WTC11 (cell line): Measurements from ENCODE around the gene LRRC8D. TPM values are rescaled to one million over a fixed set of nuclear protein-coding genes. Genes with fewer than 3 reads are reported as not detected.

ENCODE experiments used
- ATAC-seq: fragments of 200-7000 bp; cut with Tn5 transposase; 2 replicates; pipeline ENCODE4 v1.10.0; 2021; ENCODE audit warnings: mild to moderate bottlenecking, moderate library complexity
- CTCF ChIA-PET: fragments of 300-600 bp; sonication (Branson Sonifier 250); formaldehyde crosslinking; loops from one replicate; lab custom pipeline; 2021; ENCODE audit warnings: antibody characterized with exemption; lab: Charles Lee
- POLR2A ChIA-PET: fragments of 350-600 bp; sonication (Branson Sonifier 250); formaldehyde crosslinking; loops from one replicate; lab custom pipeline; 2021; ENCODE audit warnings: antibody characterized with exemption; lab: Charles Lee
- DNase-seq: peaks from one replicate; pipeline ENCODE4 v3.0.0; 2021; ENCODE audit warnings: low spot score
- H3K27ac Mint-ChIP-seq: 2 replicates; pipeline ENCODE4 v1.8.0; 2021; ENCODE audit warnings: mixed read lengths
- H3K27me3 Mint-ChIP-seq: 2 replicates; pipeline ENCODE4 v1.8.0; 2021; ENCODE audit warnings: low read depth, mild to moderate bottlenecking, moderate library complexity, mixed read lengths
- H3K36me3 Mint-ChIP-seq: 2 replicates; pipeline ENCODE4 v1.8.0; 2021; ENCODE audit warnings: mixed read lengths
- H3K4me1 Mint-ChIP-seq: 2 replicates; pipeline ENCODE4 v1.8.0; 2022; ENCODE audit warnings: mixed read lengths
- H3K4me3 Mint-ChIP-seq: 2 replicates; pipeline ENCODE4 v1.8.0; 2021; ENCODE audit warnings: mild to moderate bottlenecking, moderate library complexity, mixed read lengths
- H3K9me3 Mint-ChIP-seq: 2 replicates; pipeline ENCODE4 v1.8.0; 2021; ENCODE audit warnings: mixed read lengths
- CBFB ChIP-seq: sonication (generic); formaldehyde crosslinking; IDR thresholded peaks from 2 replicates; pipeline ENCODE4 v1.8.1; 2022; ENCODE audit warnings: mild to moderate bottlenecking, low read depth, missing genetic modification reagents
- CREM ChIP-seq: sonication (generic); formaldehyde crosslinking; IDR thresholded peaks from 2 replicates; pipeline ENCODE4 v1.8.1; 2022; ENCODE audit warnings: mild to moderate bottlenecking, missing genetic modification reagents, moderate library complexity
- ESRRA ChIP-seq: sonication (generic); formaldehyde crosslinking; IDR thresholded peaks from 2 replicates; pipeline ENCODE4 v1.8.1; 2022; ENCODE audit warnings: mild to moderate bottlenecking, missing genetic modification reagents, borderline replicate concordance
- ETV6 ChIP-seq: sonication (generic); formaldehyde crosslinking; IDR thresholded peaks from 2 replicates; pipeline ENCODE4 v1.8.1; 2022; ENCODE audit warnings: mild to moderate bottlenecking, missing genetic modification reagents
- GABPB1 ChIP-seq: sonication (generic); formaldehyde crosslinking; IDR thresholded peaks from 2 replicates; pipeline ENCODE4 v1.8.1; 2023; ENCODE audit warnings: mild to moderate bottlenecking, missing genetic modification reagents
- GTF2I ChIP-seq: fragments of 250-450 bp; sonication (Bioruptor Pico); conservative IDR thresholded peaks from 2 replicates; pipeline ENCODE4 v1.4.0; 2021; ENCODE audit warnings: mild to moderate bottlenecking
- NFATC4 ChIP-seq: fragments of 250-450 bp; sonication (Bioruptor Pico); IDR thresholded peaks from 2 replicates; pipeline ENCODE4 v1.9.0; 2021; ENCODE audit warnings: mild to moderate bottlenecking
- NR3C1 ChIP-seq: sonication (generic); formaldehyde crosslinking; conservative IDR thresholded peaks from 2 replicates; pipeline ENCODE4 v1.8.1; 2023; ENCODE audit warnings: low read depth, mild to moderate bottlenecking, missing genetic modification reagents
- PRRX2 ChIP-seq: fragments of 250-450 bp; sonication (Bioruptor Pico); IDR thresholded peaks from 2 replicates; pipeline ENCODE4 v1.8.0; 2021; ENCODE audit warnings: mild to moderate bottlenecking
- SMAD4 ChIP-seq: sonication (generic); formaldehyde crosslinking; IDR thresholded peaks from 2 replicates; pipeline ENCODE4 v1.8.0; 2022; ENCODE audit warnings: mild to moderate bottlenecking, missing genetic modification reagents
- SOX15 ChIP-seq: fragments of 250-450 bp; sonication (Bioruptor Pico); IDR thresholded peaks from 2 replicates; pipeline ENCODE4 v1.9.0; 2021; ENCODE audit warnings: mild to moderate bottlenecking
- SP1 ChIP-seq: sonication (generic); formaldehyde crosslinking; conservative IDR thresholded peaks from 2 replicates; pipeline ENCODE4 v1.8.1; 2022; ENCODE audit warnings: missing genetic modification reagents
- TEAD1 ChIP-seq: sonication (generic); formaldehyde crosslinking; IDR thresholded peaks from 2 replicates; pipeline ENCODE4 v1.8.0; 2022; ENCODE audit warnings: mild to moderate bottlenecking, missing genetic modification reagents
- TEAD4 ChIP-seq: sonication (generic); formaldehyde crosslinking; IDR thresholded peaks from 2 replicates; pipeline ENCODE4 v1.8.0; 2022; ENCODE audit warnings: mild to moderate bottlenecking, missing genetic modification reagents
- ZBTB21 ChIP-seq: sonication (generic); formaldehyde crosslinking; IDR thresholded peaks from 2 replicates; pipeline ENCODE4 v1.8.1; 2023; ENCODE audit warnings: mild to moderate bottlenecking, missing genetic modification reagents, borderline replicate concordance
- ZNF317 ChIP-seq: sonication (generic); formaldehyde crosslinking; IDR thresholded peaks from 2 replicates; pipeline ENCODE4 v1.8.1; 2023; ENCODE audit warnings: low read depth, mild to moderate bottlenecking, moderate library complexity, missing genetic modification reagents, borderline replicate concordance
- total RNA-seq: library from RNA; stranded (reverse); gene quantifications from 3 replicates; pipeline ENCODE4 v1.2.3, GENCODE V29; 2021
- TF ChIP-seq, protein P1 (sequence below): fragments of 250-450 bp; sonication (Bioruptor Pico); IDR thresholded peaks from 2 replicates; pipeline ENCODE4 v1.9.0; 2021; ENCODE audit warnings: moderate library complexity, mild to moderate bottlenecking, inconsistent platforms, borderline replicate concordance
- TF ChIP-seq, protein P2 (sequence below): sonication (generic); formaldehyde crosslinking; IDR thresholded peaks from 2 replicates; pipeline ENCODE4 v1.8.1; 2023; ENCODE audit warnings: mild to moderate bottlenecking, missing genetic modification reagents, moderate library complexity
- TF ChIP-seq, protein P3 (sequence below): sonication (generic); formaldehyde crosslinking; IDR thresholded peaks from 2 replicates; pipeline ENCODE4 v1.8.0; 2022; ENCODE audit warnings: mild to moderate bottlenecking, missing genetic modification reagents
- TF ChIP-seq, protein P4 (sequence below): sonication (generic); formaldehyde crosslinking; IDR thresholded peaks from 2 replicates; pipeline ENCODE4 v1.8.1; 2022; ENCODE audit warnings: mild to moderate bottlenecking, missing genetic modification reagents, moderate library complexity, borderline replicate concordance
- TF ChIP-seq, protein P5 (sequence below): sonication (generic); formaldehyde crosslinking; IDR thresholded peaks from 2 replicates; pipeline ENCODE4 v1.8.0; 2022; ENCODE audit warnings: mild to moderate bottlenecking, missing genetic modification reagents
- TF ChIP-seq, protein P6 (sequence below): fragments of 250-450 bp; sonication (Bioruptor Pico); IDR thresholded peaks from 2 replicates; pipeline ENCODE4 v1.9.0; 2021; ENCODE audit warnings: mild to moderate bottlenecking
- TF ChIP-seq, protein P7 (sequence below): sonication (generic); formaldehyde crosslinking; IDR thresholded peaks from 2 replicates; pipeline ENCODE4 v1.8.1; 2022; ENCODE audit warnings: low read depth, missing genetic modification reagents, borderline replicate concordance
- TF ChIP-seq, protein P8 (sequence below): sonication (generic); formaldehyde crosslinking; IDR thresholded peaks from 2 replicates; pipeline ENCODE4 v1.8.0; 2022; ENCODE audit warnings: missing genetic modification reagents
- TF ChIP-seq, protein P9 (sequence below): fragments of 250-450 bp; sonication (Bioruptor Pico); IDR thresholded peaks from 2 replicates; pipeline ENCODE4 v1.8.0; 2021; ENCODE audit warnings: mild to moderate bottlenecking

The LRRC8D gene
- total RNA-seq, 1 experiment from 2014 or later, result 42.6 TPM

DNA sequence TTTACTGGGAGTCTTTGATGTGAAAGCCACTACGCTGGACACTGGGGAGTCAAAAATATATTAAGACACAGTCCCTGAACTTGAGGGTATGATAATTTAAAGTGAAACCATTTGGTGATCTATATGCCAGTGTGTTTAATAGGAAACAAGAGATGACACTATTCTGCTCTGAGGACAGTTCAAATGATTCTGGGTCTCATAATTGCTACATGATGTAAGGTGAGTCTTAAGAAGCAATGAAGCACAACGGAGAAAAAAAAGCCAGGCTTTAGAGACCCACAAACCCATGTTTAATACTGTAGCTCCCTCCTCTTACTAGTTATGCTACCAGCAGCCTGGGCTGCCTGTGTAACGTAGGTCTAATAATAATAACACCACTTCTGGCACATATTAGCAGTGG, 14.2 kb upstream of the LRRC8D start (continued):
- TF ChIP-seq, protein P1, sequence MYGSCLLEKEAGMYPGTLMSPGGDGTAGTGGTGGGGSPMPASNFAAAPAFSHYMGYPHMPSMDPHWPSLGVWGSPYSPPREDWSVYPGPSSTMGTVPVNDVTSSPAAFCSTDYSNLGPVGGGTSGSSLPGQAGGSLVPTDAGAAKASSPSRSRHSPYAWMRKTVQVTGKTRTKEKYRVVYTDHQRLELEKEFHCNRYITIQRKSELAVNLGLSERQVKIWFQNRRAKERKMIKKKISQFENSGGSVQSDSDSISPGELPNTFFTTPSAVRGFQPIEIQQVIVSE, result no peak

DNA sequence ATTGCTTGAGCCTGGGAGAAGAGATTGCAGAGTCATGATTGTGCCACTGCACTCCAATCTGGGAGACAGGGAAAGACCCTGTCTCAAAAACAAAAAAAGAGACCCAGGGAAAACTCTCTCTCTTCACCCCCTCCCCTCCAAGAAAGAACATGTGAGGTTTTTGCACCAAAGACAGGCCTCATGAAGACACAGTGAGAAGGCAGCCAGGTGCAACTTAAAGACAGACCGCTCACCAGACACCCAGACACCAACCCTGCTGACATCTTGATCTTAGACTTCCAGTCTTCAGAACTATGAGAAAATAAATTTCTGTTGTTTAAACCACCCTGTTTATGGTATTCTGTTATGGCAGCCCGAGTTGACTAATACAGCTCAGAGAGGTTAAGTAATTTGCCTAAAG, 13.3 kb upstream of the LRRC8D start:
- no peak for DNase-seq
- POLR2A ChIA-PET, result interaction anchor here (1.2 kb wide), 1 partner anchor 36 kb away, joined by 3 read pairs; no protein-coding TSS in a partner anchor
- Mint-ChIP-seq H3K36me3 (no peaks in the 10 kb centered on the region), H3K9me3 (no peaks in the 10 kb centered on the region), H3K27ac (no peak overlapping the region), H3K27me3 (peaks cover 16% of the 10 kb centered on the region), H3K4me1 (peaks cover 16% of the 10 kb centered on the region), H3K4me3 (no peak overlapping the region)
- no peak for ATAC-seq
- TF ChIP-seq PRRX2 (CRISPR knock-in tag) (no peak), ETV6 (CRISPR knock-in tag) (no peak), ZNF317 (no peak), SP1 (CRISPR knock-in tag) (no peak), CREM (no peak), ZBTB21 (no peak), GABPB1 (CRISPR knock-in tag) (no peak), CBFB (no peak), TEAD4 (CRISPR knock-in tag) (no peak), SMAD4 (CRISPR knock-in tag) (no peak), NFATC4 (CRISPR knock-in tag) (no peak), NR3C1 (CRISPR knock-in tag) (no peak)
- TF ChIP-seq, protein P2, sequence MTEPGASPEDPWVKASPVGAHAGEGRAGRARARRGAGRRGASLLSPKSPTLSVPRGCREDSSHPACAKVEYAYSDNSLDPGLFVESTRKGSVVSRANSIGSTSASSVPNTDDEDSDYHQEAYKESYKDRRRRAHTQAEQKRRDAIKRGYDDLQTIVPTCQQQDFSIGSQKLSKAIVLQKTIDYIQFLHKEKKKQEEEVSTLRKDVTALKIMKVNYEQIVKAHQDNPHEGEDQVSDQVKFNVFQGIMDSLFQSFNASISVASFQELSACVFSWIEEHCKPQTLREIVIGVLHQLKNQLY, result no peak
- TF ChIP-seq, protein P3, sequence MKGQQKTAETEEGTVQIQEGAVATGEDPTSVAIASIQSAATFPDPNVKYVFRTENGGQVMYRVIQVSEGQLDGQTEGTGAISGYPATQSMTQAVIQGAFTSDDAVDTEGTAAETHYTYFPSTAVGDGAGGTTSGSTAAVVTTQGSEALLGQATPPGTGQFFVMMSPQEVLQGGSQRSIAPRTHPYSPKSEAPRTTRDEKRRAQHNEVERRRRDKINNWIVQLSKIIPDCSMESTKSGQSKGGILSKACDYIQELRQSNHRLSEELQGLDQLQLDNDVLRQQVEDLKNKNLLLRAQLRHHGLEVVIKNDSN, result no peak
- TF ChIP-seq, protein P4, sequence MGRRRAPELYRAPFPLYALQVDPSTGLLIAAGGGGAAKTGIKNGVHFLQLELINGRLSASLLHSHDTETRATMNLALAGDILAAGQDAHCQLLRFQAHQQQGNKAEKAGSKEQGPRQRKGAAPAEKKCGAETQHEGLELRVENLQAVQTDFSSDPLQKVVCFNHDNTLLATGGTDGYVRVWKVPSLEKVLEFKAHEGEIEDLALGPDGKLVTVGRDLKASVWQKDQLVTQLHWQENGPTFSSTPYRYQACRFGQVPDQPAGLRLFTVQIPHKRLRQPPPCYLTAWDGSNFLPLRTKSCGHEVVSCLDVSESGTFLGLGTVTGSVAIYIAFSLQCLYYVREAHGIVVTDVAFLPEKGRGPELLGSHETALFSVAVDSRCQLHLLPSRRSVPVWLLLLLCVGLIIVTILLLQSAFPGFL (CRISPR knock-in tag), result no peak
- TF ChIP-seq, protein P5, sequence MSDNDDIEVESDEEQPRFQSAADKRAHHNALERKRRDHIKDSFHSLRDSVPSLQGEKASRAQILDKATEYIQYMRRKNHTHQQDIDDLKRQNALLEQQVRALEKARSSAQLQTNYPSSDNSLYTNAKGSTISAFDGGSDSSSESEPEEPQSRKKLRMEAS (CRISPR knock-in tag), result no peak
- TF ChIP-seq, protein P6, sequence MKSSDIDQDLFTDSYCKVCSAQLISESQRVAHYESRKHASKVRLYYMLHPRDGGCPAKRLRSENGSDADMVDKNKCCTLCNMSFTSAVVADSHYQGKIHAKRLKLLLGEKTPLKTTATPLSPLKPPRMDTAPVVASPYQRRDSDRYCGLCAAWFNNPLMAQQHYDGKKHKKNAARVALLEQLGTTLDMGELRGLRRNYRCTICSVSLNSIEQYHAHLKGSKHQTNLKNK (CRISPR knock-in tag), result no peak
- TF ChIP-seq, protein P7, sequence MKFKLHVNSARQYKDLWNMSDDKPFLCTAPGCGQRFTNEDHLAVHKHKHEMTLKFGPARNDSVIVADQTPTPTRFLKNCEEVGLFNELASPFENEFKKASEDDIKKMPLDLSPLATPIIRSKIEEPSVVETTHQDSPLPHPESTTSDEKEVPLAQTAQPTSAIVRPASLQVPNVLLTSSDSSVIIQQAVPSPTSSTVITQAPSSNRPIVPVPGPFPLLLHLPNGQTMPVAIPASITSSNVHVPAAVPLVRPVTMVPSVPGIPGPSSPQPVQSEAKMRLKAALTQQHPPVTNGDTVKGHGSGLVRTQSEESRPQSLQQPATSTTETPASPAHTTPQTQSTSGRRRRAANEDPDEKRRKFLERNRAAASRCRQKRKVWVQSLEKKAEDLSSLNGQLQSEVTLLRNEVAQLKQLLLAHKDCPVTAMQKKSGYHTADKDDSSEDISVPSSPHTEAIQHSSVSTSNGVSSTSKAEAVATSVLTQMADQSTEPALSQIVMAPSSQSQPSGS (CRISPR knock-in tag), result no peak
- CTCF ChIA-PET, result no interaction called here

DNA sequence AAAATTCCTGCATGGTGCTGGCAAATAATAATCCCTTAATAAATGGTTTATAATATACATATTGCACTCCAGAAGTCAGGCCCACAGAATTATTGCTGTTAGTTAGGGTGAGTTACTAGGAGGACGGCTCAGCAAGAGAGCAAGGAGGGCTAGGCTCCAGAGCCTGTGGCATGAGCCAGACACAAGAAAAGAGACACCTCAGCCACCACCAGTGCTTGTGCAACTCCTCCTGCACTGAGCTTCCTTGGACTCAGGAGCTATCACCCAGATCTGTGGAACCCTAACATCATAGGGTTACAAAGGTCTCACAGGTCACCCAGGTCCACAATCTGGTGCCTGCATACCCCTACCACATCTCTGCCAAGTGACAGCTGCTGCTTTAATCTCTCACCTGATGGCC, 12.8 kb upstream of the LRRC8D start:
- H3K4me1 Mint-ChIP-seq, result peaks cover 21% of the 10 kb centered on the region
- ChIA-PET POLR2A (interaction anchor here (1.0 to 2.5 kb wide), 3 partner anchors 13 to 36 kb away, joined by 3 to 17 read pairs (median 3); partner anchors contain the start of gene LRRC8D), CTCF (interaction anchor here (1.0 to 1.4 kb wide), 2 partner anchors 13 to 45 kb away, joined by 3 to 4 read pairs; no protein-coding TSS in a partner anchor)
- ATAC-seq, result no peak
- no peaks in the 10 kb centered on the region for H3K36me3 Mint-ChIP-seq
- no peak overlapping the region for H3K27ac Mint-ChIP-seq
- no peak for DNase-seq
- peaks cover 16% of the 10 kb centered on the region for H3K27me3 Mint-ChIP-seq
- no peak overlapping the region for H3K4me3 Mint-ChIP-seq
- no peaks in the 10 kb centered on the region for H3K9me3 Mint-ChIP-seq
- TF ChIP-seq GTF2I (CRISPR knock-in tag), result no peak
- TF ChIP-seq TEAD1 (CRISPR knock-in tag), result no peak
- no peak for TF ChIP-seq TEAD4 (CRISPR knock-in tag)
- TF ChIP-seq, protein P8, sequence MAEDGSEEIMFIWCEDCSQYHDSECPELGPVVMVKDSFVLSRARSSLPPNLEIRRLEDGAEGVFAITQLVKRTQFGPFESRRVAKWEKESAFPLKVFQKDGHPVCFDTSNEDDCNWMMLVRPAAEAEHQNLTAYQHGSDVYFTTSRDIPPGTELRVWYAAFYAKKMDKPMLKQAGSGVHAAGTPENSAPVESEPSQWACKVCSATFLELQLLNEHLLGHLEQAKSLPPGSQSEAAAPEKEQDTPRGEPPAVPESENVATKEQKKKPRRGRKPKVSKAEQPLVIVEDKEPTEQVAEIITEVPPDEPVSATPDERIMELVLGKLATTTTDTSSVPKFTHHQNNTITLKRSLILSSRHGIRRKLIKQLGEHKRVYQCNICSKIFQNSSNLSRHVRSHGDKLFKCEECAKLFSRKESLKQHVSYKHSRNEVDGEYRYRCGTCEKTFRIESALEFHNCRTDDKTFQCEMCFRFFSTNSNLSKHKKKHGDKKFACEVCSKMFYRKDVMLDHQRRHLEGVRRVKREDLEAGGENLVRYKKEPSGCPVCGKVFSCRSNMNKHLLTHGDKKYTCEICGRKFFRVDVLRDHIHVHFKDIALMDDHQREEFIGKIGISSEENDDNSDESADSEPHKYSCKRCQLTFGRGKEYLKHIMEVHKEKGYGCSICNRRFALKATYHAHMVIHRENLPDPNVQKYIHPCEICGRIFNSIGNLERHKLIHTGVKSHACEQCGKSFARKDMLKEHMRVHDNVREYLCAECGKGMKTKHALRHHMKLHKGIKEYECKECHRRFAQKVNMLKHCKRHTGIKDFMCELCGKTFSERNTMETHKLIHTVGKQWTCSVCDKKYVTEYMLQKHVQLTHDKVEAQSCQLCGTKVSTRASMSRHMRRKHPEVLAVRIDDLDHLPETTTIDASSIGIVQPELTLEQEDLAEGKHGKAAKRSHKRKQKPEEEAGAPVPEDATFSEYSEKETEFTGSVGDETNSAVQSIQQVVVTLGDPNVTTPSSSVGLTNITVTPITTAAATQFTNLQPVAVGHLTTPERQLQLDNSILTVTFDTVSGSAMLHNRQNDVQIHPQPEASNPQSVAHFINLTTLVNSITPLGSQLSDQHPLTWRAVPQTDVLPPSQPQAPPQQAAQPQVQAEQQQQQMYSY (CRISPR knock-in tag), result no peak
- no peak for TF ChIP-seq ESRRA (CRISPR knock-in tag)
- TF ChIP-seq, protein P6 (CRISPR knock-in tag), result no peak
- no peak for TF ChIP-seq SOX15 (CRISPR knock-in tag)
- TF ChIP-seq, protein P9, sequence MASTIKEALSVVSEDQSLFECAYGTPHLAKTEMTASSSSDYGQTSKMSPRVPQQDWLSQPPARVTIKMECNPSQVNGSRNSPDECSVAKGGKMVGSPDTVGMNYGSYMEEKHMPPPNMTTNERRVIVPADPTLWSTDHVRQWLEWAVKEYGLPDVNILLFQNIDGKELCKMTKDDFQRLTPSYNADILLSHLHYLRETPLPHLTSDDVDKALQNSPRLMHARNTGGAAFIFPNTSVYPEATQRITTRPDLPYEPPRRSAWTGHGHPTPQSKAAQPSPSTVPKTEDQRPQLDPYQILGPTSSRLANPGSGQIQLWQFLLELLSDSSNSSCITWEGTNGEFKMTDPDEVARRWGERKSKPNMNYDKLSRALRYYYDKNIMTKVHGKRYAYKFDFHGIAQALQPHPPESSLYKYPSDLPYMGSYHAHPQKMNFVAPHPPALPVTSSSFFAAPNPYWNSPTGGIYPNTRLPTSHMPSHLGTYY, result no peak
